GM12872 (cell line): ENCODE data around the gene ACTA1.

Experiments
- CTCF ChIP-seq: IDR thresholded peaks from 3 replicates; pipeline ENCODE4 v1.5.1; 2011; ENCODE audit warnings: low read depth, mild to moderate bottlenecking, low read length, moderate library complexity; ENCODE audit not compliant: insufficient read depth

The ACTA1 gene

GRCh38 chr1:229470406-229471043, 36.6 kb upstream of the ACTA1 start:
- TF ChIP-seq CTCF: no peak

- TF ChIP-seq CTCF: no peak
Measured at GRCh38 chr1:229466887-229467286, 33.0 kb upstream of the ACTA1 start.

DNA sequence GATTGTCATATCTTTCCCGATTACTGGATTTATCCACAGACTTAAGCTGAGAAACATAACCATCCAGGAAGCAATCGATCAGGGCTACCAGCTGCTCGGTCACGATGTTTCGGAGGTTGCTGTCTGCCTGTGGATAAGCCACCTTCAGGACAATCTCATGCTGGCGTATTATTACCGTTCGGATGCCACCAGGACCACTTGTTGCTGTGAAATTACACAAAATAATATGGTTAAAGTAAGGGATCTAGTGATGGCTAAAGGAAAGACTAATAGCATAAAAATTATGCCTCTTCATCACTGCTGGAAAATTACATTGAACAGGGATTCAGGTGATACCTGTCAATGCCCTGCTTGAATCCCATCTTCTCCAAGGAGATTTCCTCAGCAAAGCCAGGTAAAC, 30.8 kb upstream of the ACTA1 start:
- TF ChIP-seq CTCF: no peak

- no peak for TF ChIP-seq CTCF
Measured at GRCh38 chr1:229461032-229461668, 27.3 kb upstream of the ACTA1 start.

GRCh38 chr1:229459815-229460214, 25.9 kb upstream of the ACTA1 start:
- no peak for TF ChIP-seq CTCF

- no peak for TF ChIP-seq CTCF
Measured at GRCh38 chr1:229457436-229457835, 23.5 kb upstream of the ACTA1 start.

DNA sequence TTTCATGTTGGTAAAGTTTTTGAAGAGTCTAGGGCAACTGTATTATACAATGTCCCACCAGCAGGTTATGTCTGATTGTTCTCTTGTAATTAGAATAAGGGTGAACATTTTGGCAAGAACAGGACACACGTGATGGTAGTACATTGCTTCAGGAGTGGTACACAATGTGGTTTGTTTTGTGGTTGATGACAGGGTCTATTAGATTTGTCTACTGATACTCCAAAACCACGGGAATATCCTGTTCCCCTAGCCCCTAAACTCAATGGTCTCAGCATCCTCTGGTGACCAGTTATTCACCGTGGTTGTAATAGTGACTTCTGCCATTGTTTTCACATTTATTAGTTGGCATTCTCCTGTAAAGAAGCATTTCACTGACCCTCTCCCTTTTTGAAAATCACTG, 22.1 kb upstream of the ACTA1 start:
- no peak for TF ChIP-seq CTCF
